Measurements from ENCODE around the gene TEC. TPM values are rescaled to one million over a fixed set of nuclear protein-coding genes. Genes with fewer than 3 reads are reported as not detected.
"Not testable (repeated sequence)": the region's sequence is repeated elsewhere in the genome, so short reads cannot be mapped to it uniquely, and the experiment has no call there.

TEC gene
- total RNA-seq, 2 donors from 2014 or later, result 2.1 to 3.3 TPM

GRCh38 chr4:48296365-48296764 is 26.7 kb upstream of the TEC start:
- 65 to 71% methylated on average over 6 of the region's 6 CpGs for WGBS, 2 donors
- H3K4me3 ChIP-seq, result no peak overlapping the region
- H3K4me1 ChIP-seq, result no peaks in the 10 kb centered on the region
- no peak for TF ChIP-seq CTCF (IDR thresholded peaks at IDR 0.05)
- no peak for TF ChIP-seq POLR2A (IDR thresholded peaks at IDR 0.05)
- no peaks in the 10 kb centered on the region for H3K27me3 ChIP-seq
- no peak overlapping the region for H3K27ac ChIP-seq
- no peaks in the 10 kb centered on the region for H3K36me3 ChIP-seq (replicated peaks in 1 of 2; ENCODE audit: insufficient read depth in 1 of 2, low read depth in 2 of 2)
- no peaks in the 10 kb centered on the region for H3K9me3 ChIP-seq
- DNase-seq (no peak), ATAC-seq (no peak)
- intact Hi-C loops (cut with DNase I), result no loop called here

- intact Hi-C loops (cut with DNase I), result no loop called here
Measured at GRCh38 chr4:48295116-48295515, 25.5 kb upstream of the TEC start.

GRCh38 chr4:48292218-48292790 is 22.7 kb upstream of the TEC start:
- H3K4me1 ChIP-seq; H3K27me3 ChIP-seq; intact Hi-C loops (cut with DNase I); DNase-seq; ATAC-seq; H3K4me3 ChIP-seq; H3K27ac ChIP-seq; H3K9me3 ChIP-seq; H3K36me3 ChIP-seq (replicated peaks in 1 of 2; ENCODE audit: insufficient read depth in 1 of 2, low read depth in 2 of 2): not testable (repeated sequence)
- WGBS, 2 donors, result 90% methylated on average over 2 to 12 of the region's 40 CpGs

More at GRCh38 chr4:48295116-48295515, 25.5 kb upstream of the TEC start:
- Histone ChIP-seq H3K4me3 (no peak overlapping the region), H3K27ac (no peak overlapping the region), H3K27me3 (no peaks in the 10 kb centered on the region), H3K4me1 (no peaks in the 10 kb centered on the region), H3K9me3 (no peaks in the 10 kb centered on the region), H3K36me3 (replicated peaks in 1 of 2; ENCODE audit: insufficient read depth in 1 of 2, low read depth in 2 of 2) (no peaks in the 10 kb centered on the region)
- TF ChIP-seq CTCF (IDR thresholded peaks at IDR 0.05) (no peak), POLR2A (IDR thresholded peaks at IDR 0.05) (no peak)
- DNase-seq, result no peak
- no peak for ATAC-seq

- Histone ChIP-seq H3K4me1 (no peaks in the 10 kb centered on the region), H3K27ac (no peak overlapping the region), H3K36me3 (replicated peaks in 1 of 2; ENCODE audit: insufficient read depth in 1 of 2, low read depth in 2 of 2) (no peaks in the 10 kb centered on the region), H3K9me3 (no peaks in the 10 kb centered on the region), H3K4me3 (no peak overlapping the region), H3K27me3 (no peaks in the 10 kb centered on the region)
- intact Hi-C loops (cut with DNase I), result no loop called here
- DNase-seq (peak; percentile 23 to 47 (median 30)), ATAC-seq (peak; percentile 59)
- no peak for TF ChIP-seq POLR2A (IDR thresholded peaks at IDR 0.05)
- peak; percentile 18 to 59 (median 54) for TF ChIP-seq CTCF (IDR thresholded peaks at IDR 0.05)
- WGBS, 2 donors, result 25 to 43% methylated on average over 5 of the region's 5 CpGs
Measured at GRCh38 chr4:48290146-48290772, 20.6 kb upstream of the TEC start.

GRCh38 chr4:48286060-48286459 is 16.4 kb upstream of the TEC start:
- H3K9me3 ChIP-seq; H3K27ac ChIP-seq; intact Hi-C loops (cut with DNase I); H3K4me1 ChIP-seq; ATAC-seq; H3K4me3 ChIP-seq; H3K27me3 ChIP-seq; H3K36me3 ChIP-seq (replicated peaks in 1 of 2; ENCODE audit: insufficient read depth in 1 of 2, low read depth in 2 of 2); DNase-seq: not testable (repeated sequence)
- WGBS, 2 donors, result 94% methylated on average over 2 of the region's 2 CpGs

GRCh38 chr4:48285640-48286039 is 16.0 kb upstream of the TEC start:
- H3K27ac ChIP-seq; H3K4me1 ChIP-seq; ATAC-seq; H3K36me3 ChIP-seq (replicated peaks in 1 of 2; ENCODE audit: insufficient read depth in 1 of 2, low read depth in 2 of 2); H3K27me3 ChIP-seq; DNase-seq; H3K9me3 ChIP-seq; intact Hi-C loops (cut with DNase I); H3K4me3 ChIP-seq: not testable (repeated sequence)
- WGBS, 2 donors, result 55 to 58% methylated on average over 5 of the region's 5 CpGs
